Fibroblast of pulmonary artery (primary cell): ENCODE results near the gene RALGAPA2.

Source experiments
- DNase-seq: peaks from one replicate; pipeline ENCODE4 v3.0.0-alpha.2; 2010; ENCODE audit warnings: low read depth
- H3K4me3 ChIP-seq: replicated peaks from 2 replicates; pipeline ENCODE4 v1.5.1; 2011; ENCODE audit warnings: low read depth, mild to moderate bottlenecking, control low read depth, low read length, moderate library complexity
- CTCF ChIP-seq: IDR thresholded peaks from 2 replicates; pipeline ENCODE4 v1.5.1; 2011; ENCODE audit warnings: mild to moderate bottlenecking, control low read depth, low read length, inconsistent platforms; ENCODE audit errors: missing control alignments

Gene RALGAPA2

GRCh38 chr20:20412750-20413149, 299.7 kb downstream of the RALGAPA2 start:
- no peak for DNase-seq
- H3K4me3 ChIP-seq: no peak overlapping the region
- no peak for TF ChIP-seq CTCF

- DNase-seq: no peak
- no peak for TF ChIP-seq CTCF
- no peak overlapping the region for H3K4me3 ChIP-seq
Measured at GRCh38 chr20:20411836-20412235, 300.6 kb downstream of the RALGAPA2 start.

GRCh38 chr20:20411402-20411801, 301.0 kb downstream of the RALGAPA2 start:
- TF ChIP-seq CTCF: no peak
- no peak for DNase-seq
- no peak overlapping the region for H3K4me3 ChIP-seq

- no peak overlapping the region for H3K4me3 ChIP-seq
- TF ChIP-seq CTCF: no peak
- peak; percentile 24 for DNase-seq
Measured at GRCh38 chr20:20410678-20411077, 301.8 kb downstream of the RALGAPA2 start.

GRCh38 chr20:20409331-20409730, 303.1 kb downstream of the RALGAPA2 start:
- H3K4me3 ChIP-seq: no peak overlapping the region
- DNase-seq: no peak
- TF ChIP-seq CTCF: no peak

- no peak overlapping the region for H3K4me3 ChIP-seq
- TF ChIP-seq CTCF: peak; percentile 27
- DNase-seq: peak; percentile 9
Measured at GRCh38 chr20:20407891-20408805, 304.3 kb downstream of the RALGAPA2 start.

GRCh38 chr20:20406306-20406705, 306.1 kb downstream of the RALGAPA2 start:
- no peak for DNase-seq
- no peak for TF ChIP-seq CTCF
- H3K4me3 ChIP-seq: no peak overlapping the region
